IPS-15b (cell line): ENCODE data around the gene SPATA4.

ENCODE experiments used
- H3K27me3 ChIP-seq: one replicate; pipeline ENCODE4 v1.6.1; 2013; ENCODE audit warnings: low read length; ENCODE audit not compliant: control insufficient read depth, insufficient read depth
- H3K36me3 ChIP-seq: one replicate; pipeline ENCODE4 v1.6.1; 2013; ENCODE audit warnings: low read length; ENCODE audit not compliant: control insufficient read depth, insufficient read depth
- H3K4me1 ChIP-seq: one replicate; pipeline ENCODE4 v1.6.1; 2013; ENCODE audit warnings: mild to moderate bottlenecking, low read length; ENCODE audit not compliant: control insufficient read depth, insufficient read depth
- H3K4me3 ChIP-seq: one replicate; pipeline ENCODE4 v1.5.1; 2013; ENCODE audit warnings: low read depth, low read length
- H3K9ac ChIP-seq: one replicate; pipeline ENCODE4 v1.6.1; 2013; ENCODE audit warnings: low read depth, mild to moderate bottlenecking, low read length
- H3K9me3 ChIP-seq: one replicate; pipeline ENCODE4 v1.6.1; 2013; ENCODE audit warnings: mild to moderate bottlenecking, low read length; ENCODE audit not compliant: control insufficient read depth, insufficient read depth

The SPATA4 gene

GRCh38 chr4:176139518-176139917 lies 55.9 kb downstream of the SPATA4 start:
- no peak overlapping the region for H3K4me3 ChIP-seq
- no peaks in the 10 kb centered on the region for H3K27me3 ChIP-seq
- no peaks in the 10 kb centered on the region for H3K9me3 ChIP-seq
- H3K9ac ChIP-seq: no peak overlapping the region
- no peaks in the 10 kb centered on the region for H3K4me1 ChIP-seq
- H3K36me3 ChIP-seq: no peaks in the 10 kb centered on the region

DNA sequence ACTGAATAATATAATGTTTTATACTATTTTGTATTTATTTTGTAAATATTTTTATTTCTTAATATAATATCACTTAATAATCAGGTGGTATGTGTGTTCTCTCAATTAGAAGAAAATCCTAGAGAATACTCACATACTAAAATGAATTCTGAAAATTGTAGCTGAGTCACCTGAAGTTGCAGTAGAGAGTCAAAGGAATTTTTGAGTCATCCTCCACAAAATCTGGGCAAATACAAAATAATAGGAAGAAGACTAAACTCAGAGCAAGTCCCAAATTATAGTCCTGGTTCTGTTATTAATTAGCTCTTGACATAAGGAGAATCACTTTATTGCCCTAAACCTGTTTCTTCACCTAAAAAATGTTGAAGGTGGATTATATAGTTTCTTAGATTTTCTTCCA lies 57.8 kb downstream of the SPATA4 start:
- H3K9ac ChIP-seq: no peak overlapping the region
- no peak overlapping the region for H3K4me3 ChIP-seq
- H3K4me1 ChIP-seq: no peaks in the 10 kb centered on the region
- H3K36me3 ChIP-seq: no peaks in the 10 kb centered on the region
- H3K9me3 ChIP-seq: no peaks in the 10 kb centered on the region
- H3K27me3 ChIP-seq: no peaks in the 10 kb centered on the region

GRCh38 chr4:176134670-176135069 lies 60.7 kb downstream of the SPATA4 start:
- Histone ChIP-seq H3K36me3 (no peaks in the 10 kb centered on the region), H3K9ac (no peak overlapping the region), H3K9me3 (no peaks in the 10 kb centered on the region), H3K27me3 (no peaks in the 10 kb centered on the region), H3K4me3 (no peak overlapping the region), H3K4me1 (no peaks in the 10 kb centered on the region)
